LNCaP clone FGC (cell line): Measurements from ENCODE around the gene JAK3.

Experiments
- DNase-seq: peaks from one replicate; pipeline ENCODE4 v3.0.0-alpha.2; 2011; ENCODE audit warnings: low read depth
- H3K4me3 ChIP-seq: 2 replicates; pipeline ENCODE4 v1.5.1; 2011; ENCODE audit warnings: mild to moderate bottlenecking, low read depth, low read length, control low read depth
- TF ChIP-seq, protein P1 (sequence below): IDR thresholded peaks from 2 replicates; pipeline ENCODE4 v1.5.1; 2012; ENCODE audit warnings: mild to moderate bottlenecking; ENCODE audit not compliant: control insufficient read depth, insufficient read depth; ENCODE audit errors: extremely low read depth

Gene JAK3

GRCh38 chr19:17843908-17844490, 3.8 kb downstream of the JAK3 start:
- TF ChIP-seq, protein P1, sequence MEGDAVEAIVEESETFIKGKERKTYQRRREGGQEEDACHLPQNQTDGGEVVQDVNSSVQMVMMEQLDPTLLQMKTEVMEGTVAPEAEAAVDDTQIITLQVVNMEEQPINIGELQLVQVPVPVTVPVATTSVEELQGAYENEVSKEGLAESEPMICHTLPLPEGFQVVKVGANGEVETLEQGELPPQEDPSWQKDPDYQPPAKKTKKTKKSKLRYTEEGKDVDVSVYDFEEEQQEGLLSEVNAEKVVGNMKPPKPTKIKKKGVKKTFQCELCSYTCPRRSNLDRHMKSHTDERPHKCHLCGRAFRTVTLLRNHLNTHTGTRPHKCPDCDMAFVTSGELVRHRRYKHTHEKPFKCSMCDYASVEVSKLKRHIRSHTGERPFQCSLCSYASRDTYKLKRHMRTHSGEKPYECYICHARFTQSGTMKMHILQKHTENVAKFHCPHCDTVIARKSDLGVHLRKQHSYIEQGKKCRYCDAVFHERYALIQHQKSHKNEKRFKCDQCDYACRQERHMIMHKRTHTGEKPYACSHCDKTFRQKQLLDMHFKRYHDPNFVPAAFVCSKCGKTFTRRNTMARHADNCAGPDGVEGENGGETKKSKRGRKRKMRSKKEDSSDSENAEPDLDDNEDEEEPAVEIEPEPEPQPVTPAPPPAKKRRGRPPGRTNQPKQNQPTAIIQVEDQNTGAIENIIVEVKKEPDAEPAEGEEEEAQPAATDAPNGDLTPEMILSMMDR = no peak
- no peak for DNase-seq
- no peak overlapping the region for H3K4me3 ChIP-seq

GRCh38 chr19:17843292-17843827, 4.4 kb downstream of the JAK3 start:
- no peak for DNase-seq
- TF ChIP-seq, protein P1 = no peak
- no peak overlapping the region for H3K4me3 ChIP-seq

DNA sequence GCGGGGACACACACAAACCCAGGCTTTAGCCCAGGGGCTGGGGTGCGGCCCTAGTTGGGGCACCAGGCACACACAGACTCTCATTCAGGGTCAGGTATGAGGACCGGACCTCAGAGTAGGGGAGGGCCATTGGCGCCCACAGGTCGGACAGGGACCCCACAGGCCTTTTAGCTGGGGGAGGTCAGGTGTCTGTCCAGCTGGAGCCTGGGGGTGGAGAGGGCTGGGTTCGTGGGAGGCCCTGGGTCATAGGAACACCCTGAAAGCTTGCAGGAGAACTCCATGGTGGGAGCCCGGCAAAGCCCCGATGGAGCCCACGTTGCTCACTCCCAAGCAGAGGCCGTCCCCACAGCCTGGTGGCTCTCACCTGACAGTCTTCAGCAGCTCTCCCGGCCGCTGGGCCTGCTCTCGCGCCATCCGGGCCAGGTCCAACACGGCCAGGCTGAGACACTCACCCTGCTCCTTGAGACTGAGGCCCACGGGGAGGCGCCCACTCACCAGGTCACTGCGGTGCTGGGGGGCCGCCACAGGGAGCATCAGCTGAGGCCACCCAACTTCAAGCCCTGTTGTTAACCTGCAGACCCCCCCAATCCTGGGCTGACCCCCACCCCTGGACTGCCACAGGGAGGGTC, 5.0 kb downstream of the JAK3 start:
- TF ChIP-seq, protein P1 = no peak
- H3K4me3 ChIP-seq = peak overlapping the region; percentile 36
- no peak for DNase-seq

GRCh38 chr19:17841810-17842662, 5.7 kb downstream of the JAK3 start:
- TF ChIP-seq, protein P1 = no peak
- DNase-seq = no peak
- peak overlapping the region; percentile 36 for H3K4me3 ChIP-seq

- no peak for DNase-seq
- no peak overlapping the region for H3K4me3 ChIP-seq
- TF ChIP-seq, protein P1 = no peak
Observed at GRCh38 chr19:17841371-17841809, 6.4 kb downstream of the JAK3 start.

DNA sequence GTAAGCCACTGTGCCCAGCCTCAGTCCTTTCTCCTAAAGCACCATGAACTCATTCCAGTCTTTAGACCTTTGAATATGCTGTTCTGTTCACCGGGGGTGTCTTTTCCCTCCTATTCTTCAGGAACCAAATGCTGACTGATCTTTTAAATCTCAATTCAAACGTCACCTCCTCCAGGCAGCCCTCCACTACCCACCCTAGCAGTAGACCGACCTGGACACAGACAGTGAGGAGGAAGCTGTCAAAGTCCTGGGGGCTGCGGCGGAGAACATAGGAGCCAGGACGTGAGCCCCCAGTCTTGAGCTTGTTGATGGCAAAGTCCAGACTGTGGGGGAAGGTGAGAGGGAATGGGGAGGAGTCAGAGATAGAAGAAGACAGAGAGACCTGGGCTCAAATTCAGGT, 7.8 kb downstream of the JAK3 start:
- H3K4me3 ChIP-seq = no peak overlapping the region
- DNase-seq = no peak
- TF ChIP-seq, protein P1 = no peak
